Umbilical cord (tissue), 2 donors: ENCODE measurements around the gene YWHAQ. TPM values are rescaled to one million over a fixed set of nuclear protein-coding genes. Genes with fewer than 3 reads are reported as not detected.
A peak's percentile ranks its signal among the peaks of the same experiment; 100 is the strongest.

ENCODE experiments used
- DNase-seq: peaks from one replicate; pipeline ENCODE4 v3.0.0-alpha.2; 2015; ENCODE audit warnings: low spot score
- total RNA-seq: library from RNA; depleted of rRNA; stranded (reverse); fragments of >200 nt; gene quantifications from one replicate; pipeline ENCODE4 v1.2.3, GENCODE V29; 2014; ENCODE audit warnings: low replicate concordance; ENCODE audit not compliant: insufficient read depth

YWHAQ gene
- total RNA-seq, 1 donor from 2014 or later: 129 TPM

DNA sequence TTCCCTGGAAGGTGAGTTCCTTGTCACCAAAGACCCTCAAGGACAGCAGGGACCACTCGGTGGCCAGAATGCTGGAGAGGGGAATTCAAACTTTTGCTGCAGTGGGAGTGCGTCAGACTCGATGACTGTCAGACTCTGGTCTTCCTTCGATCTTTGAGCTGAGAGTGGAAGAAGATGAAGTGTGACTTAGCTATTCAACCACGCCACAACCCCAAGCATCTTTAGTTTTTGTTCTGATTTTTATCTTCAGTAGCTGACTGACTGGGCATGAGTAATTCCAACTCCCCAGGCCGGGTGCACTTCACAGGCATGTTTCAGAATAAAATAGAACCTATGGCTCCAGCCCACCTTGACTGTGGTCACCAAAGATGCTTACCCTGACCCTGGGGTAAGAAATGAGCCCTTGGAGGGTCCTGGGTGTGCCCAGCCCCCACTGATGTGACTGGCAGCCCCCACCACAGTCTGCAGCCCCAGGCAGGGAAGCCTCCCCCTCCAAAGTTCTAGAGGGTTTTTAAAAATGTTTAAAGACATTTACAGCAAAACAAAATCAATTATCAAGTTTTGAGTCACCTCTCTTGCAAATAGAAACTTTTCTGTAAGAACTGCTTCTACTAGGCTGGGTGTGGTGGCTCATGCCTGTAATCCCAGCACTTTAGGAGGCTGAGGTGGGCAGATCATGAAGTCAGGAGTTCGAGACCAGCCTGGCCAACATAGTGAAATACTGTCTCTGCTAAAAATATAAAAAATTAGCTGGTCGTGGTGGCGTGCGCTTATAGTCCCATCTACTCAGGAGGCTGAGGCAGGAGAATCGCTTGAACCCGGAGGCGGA lies 24.9 kb upstream of the YWHAQ start:
- no peak for DNase-seq

DNA sequence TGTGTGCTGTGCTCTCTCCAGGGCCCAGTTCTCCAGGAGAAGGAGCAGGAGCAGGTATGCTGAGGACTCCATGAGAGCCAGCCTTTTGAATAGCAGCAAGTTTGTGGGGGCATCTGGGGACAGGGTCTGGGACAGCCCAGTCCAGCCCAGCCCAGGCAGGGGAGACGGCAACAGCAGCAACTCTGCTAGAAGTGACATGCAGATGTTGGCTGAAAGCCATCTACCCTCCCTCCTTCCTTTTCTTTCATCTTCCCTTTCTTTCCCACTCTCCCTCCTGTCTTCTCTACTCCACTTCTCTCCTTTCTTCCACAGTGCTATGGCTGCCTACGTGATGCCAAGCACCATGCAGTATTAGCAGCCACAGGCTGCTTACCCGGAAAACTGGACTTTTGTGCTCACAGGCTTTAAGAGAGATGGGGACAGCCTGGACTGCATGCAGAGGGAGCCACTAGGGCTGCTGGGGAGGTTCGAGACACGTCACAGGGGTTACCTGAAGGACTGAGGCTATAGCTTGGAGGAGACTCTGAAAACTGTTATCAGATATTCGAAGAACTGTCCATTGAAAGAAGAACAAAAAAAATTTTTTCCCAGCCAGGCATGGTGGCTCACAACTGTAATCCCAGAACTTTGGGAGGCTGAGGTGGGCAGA lies 23.8 kb upstream of the YWHAQ start:
- DNase-seq: no peak

DNA sequence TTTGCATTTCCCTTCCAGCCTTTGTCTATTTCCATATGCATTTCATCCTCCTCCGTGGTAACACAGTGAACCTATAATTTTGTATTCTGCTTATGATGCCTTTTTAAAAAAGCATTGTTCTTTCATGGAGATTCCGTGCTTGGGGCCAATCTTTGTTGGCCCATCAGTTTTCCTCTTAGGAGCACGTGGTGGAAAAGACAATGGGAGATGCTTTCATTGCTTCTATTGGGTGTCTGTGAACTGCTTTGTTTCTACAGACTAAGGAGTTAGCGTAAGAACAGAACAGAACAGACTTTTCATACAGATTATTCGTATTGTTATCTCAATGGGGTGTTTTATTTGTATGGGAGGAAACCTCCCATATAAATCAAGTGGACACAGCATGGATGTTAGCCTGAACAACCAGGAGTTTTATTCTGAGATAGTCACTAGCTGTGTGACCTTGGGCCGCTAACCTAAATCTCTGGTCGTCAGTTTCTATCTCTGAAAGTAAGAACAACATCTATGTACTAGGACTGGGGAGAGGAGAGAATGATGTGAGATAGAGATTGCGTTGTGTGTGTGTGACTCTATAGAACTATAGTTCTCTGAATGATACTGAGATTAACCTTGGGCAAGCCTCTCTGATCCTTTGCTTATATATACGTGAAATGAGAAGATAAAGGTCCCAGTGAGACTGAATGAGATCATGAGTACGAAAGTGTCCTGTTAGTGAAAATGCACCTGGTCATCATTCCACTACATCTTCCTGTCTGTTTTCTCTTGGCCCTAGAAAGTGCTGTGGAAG lies 22.9 kb upstream of the YWHAQ start:
- DNase-seq: no peak

DNA sequence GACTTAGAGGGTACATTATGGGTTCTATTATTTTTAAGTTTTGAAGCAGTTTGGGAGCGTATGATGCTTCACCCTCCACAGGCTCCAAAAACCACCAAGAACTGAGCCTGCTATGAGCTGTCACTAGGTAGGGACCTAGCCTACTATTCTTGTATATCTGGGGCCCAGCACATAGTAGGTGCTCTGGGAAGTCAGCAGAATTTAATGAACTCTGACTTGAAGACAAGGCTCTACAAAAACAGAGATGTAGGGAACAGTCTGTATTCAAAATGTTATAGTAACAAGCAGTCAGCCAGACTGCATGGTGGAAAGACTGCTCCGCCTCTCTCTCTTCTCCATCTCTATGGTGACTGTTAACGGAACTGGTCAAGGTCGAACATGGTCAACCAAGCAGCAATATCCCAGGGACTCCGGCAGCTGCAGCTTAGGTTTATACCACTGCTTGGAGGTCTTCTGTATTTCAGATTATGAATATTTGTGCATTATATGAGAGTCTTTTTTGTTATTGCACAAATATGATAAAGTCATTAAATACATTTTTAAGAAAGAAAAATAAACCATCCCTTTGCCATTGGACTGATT lies 22.2 kb upstream of the YWHAQ start:
- no peak for DNase-seq

DNA sequence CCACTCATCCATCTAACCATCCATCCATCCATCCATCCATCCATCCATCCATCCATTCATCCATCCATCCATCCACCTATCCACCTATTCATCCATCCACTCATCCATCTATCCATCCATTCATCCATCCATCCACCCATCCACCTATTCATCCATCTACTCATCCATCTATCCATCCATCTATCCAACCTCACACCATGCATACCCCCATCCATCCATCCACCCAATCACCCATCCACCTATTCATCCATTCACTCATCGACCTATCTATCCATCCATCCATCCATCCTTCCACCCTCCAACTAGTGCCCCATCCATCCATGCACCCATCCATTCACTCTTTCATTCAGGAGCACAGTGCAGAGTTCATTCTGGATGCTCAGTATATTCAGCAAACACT lies 21.5 kb upstream of the YWHAQ start:
- DNase-seq: no peak

DNA sequence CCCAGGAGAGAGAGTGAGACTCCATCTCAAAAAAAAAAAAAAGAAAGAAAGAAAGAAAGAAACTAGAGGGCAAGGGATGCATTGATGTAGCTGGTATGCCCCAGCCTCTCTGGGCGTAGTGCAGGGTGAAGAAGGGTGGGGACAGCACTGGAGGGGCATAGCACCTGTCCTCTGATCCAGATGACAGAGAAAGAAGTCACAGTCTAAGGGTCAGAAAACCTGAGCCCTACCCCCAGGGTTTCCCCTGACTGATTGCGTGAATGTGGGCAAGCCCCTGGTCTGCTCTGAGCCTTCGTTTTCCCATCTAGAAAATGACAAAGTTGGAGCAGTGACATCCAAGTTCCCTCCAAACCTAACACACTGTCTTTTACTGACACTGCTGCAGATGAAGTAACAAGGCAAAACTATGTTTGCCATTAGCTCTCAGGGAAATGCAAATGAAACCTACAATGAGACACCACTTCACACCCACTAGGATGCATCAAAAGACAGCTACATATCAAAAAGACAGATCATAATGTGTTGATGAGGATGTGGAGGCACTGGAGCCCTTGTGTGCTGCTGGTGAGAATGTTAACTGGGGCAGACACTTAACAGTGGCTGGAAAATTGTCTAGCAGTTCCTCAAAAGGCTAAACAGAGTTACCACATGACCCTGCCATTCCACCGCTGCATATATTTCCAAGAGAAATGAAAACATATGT lies 19.5 kb upstream of the YWHAQ start:
- DNase-seq: no peak

DNA sequence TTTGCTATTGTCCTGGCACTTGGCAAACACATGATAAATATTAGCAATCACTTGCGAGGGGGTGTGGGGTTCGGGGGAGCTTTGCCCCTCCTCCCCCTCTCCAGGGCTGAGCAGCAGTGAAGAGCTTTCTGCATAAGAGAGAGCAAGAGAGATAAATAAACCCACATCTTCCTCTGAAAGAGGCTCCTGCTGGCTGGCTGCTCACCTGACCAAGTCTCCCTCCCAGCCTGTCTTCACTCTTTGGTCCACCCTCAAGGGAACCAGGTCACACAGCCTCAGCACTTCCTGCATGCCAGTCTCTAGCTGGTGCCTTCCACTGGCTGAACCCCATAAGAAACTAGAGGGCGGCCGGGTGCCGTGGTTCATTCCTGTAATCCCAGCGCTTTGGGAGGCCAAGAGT lies 18.5 kb upstream of the YWHAQ start:
- no peak for DNase-seq

DNA sequence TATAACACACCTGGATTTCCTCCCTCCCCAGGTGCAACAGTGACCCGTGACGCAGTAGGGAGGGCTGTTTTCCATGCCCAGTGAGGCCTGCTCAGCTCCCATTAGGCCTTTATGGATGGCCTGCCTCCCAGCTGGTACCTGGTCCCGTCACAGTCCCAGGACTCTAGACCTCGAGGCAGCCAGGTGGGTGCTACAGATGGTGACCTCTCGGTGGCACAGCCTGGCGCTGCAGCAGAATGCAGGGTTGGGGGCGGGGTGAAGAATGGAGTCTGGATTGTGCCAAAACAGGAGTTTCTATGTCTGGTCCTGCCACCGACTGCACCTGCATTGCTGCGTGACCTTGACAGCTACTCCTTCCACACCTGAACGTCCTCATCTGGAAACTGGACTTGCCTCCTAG lies 18.0 kb upstream of the YWHAQ start:
- no peak for DNase-seq

DNA sequence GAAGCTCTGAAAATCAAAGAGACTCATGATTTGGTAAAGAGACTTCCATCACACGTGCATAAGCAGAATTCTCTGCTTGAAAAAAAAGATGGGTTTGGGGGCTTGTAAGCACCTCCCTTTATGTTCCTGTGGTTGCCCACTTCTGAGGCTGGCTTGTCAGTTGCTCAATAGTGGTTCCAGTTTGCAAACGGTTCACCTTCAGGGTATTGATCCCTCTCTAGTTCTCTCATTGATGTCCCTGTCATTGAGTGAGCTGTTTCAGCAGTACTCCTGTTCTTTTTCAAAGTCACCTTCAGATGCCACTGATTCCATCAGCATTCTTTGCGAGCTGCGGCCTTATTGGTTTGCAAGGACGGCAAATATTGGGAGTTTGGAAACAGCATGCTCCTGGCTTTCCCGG lies 17.1 kb upstream of the YWHAQ start:
- no peak for DNase-seq

DNA sequence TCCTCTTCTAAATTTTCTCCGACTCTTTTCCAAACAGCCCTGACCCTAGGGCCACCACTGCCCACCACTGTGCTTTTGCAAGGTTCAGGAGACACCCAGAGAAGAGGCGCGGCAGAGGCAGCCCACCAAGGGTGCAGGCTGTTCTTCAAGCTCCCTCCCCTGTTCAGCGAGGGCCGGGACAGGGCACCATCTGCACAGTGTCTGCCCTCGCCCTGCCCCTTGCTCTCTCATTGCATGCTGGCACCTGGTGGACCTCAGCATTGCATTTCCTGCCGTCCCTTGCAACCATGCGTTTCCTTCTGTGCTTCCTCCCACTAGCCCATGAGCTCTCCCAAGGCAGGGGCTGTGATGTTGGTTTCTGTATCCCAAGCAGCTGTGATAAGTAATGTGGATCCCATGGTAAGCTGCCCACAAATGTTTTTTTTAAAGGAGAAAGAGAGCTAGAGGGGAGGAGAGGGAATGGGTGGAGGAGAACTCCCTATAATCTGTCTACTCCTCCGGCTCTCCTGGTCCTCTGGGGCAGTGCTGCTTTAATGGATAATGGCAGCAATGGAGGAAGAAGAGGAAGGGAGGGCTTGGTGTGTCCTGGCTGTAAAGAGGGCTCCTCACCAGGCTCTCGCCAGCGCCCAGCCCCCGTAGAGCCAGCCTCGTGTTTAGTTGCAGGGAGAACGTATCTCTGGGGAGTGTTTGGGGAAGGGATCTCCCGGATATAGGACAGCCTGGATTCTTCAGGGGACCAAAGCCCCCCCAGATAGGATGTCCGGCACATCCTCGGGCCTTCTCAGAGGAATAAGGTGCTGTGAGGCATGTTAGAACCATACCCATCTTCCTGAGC lies 15.6 kb upstream of the YWHAQ start:
- no peak for DNase-seq

DNA sequence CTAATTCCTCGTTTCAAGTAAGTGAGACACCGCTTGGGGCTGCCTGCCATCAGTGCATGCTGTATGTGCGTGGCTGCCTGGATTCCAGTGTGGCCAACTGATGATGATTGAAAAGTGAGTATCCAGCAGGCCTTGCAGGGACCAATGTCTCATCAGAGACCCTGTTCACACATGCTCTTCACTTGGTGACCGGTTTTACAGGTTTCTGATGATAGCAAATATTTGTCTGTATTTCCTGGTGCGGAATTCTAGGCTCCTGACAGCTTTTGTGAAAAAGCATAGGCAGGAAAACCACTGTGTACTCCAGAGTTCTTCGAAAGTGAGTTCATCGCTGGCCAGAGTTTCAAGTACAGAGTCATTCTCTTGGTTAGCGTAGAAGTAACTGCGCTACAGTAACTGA lies 13.8 kb upstream of the YWHAQ start:
- peak; percentile 74 for DNase-seq

DNA sequence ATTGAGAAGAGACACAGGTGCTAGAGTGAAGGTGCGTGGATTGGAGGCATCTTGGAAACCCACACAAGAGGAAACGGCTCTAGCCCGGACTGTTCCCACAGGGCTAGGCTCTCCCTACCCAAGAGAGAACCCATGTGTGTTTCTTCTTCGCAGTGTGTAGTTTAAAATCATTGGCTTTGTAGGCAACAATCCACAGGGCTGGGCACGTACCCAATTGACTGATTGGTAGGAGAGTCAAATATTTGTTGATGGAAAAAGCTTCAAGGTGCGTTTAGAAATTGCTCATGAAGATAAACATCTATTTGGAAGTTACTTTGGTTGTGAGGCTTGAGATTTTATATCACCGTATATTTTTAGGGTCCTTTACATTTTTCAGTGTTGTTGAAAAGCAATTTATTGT lies 13.2 kb upstream of the YWHAQ start:
- no peak for DNase-seq

DNA sequence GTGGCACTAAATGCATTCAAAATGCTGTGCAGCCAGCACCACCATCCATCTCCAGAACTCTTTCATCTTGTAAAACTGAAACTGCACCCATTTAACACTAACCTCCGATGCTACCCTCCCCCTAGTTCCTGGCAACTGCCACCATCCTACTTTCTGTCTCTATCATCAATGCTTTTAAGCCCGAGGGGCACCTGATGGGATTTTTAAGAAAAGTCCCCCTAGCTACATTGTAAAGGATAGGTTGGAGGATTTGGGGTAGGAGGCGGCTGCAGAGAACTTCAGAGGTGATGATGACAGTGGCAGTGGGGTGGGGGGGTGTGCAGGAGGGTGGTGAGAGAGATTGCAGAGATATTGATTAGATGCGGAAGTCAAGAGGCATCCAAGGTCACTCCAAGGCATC lies 10.8 kb upstream of the YWHAQ start:
- no peak for DNase-seq

DNA sequence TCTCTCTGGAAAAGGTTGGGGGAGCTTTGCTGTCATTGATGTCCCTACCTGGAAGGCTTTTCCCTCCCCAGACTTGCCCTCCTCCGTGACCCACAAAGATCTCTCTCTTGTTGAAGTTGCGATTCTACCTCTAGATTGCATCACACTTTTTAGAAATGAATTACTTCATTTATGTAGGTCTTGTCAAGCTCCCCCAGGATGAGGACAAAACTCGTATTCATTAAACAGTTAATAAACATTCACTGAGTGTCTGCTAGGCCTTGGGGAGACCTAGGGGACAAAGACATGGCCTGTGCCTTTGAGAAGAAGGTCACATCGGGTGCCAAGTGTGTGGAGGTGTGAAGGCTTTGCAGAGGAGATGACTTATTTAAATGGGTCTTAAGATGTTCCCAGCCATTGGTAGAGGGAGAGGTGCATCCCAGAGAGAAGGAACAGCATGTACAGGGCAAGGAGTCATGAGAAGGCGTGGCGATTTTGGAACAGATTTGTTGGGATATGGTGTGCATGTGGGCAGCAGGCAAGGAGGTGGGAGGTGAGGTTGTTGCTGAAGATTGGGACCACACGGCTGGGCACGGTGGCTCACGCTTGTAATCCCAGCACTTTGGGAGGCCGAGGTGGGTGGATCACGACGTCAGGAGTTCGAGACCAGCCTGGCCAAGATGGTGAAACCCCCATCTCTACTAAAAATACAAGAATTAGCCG lies 9.8 kb upstream of the YWHAQ start:
- no peak for DNase-seq

DNA sequence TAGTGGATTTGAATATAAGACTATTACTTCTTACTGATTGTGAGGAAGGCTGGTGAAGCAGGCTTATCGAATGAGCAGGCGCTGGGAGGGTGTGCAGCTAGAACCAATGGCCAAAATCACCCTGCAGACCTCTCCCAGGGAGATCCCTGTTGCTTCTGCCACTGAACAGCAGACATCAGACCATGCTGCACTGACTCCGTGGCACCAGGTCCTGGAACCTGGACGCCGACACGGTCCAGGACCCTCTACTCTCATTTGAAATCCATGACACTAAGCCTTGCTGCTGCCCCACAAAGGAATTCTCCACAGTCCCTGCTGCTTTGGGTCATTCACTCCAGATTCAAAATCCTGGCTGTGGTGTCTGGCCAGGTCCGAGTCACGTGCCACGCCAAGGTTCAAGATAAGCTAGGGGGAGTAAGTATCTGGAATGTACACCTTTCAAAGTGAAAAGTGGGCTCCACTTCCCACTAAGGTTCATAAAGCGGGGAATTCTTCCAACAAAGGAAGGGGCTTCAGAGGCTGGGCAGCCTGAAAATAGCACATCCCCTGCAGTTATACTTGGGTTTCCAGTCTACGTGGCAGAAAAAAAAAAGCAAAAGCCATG lies 9.0 kb upstream of the YWHAQ start:
- DNase-seq: no peak

DNA sequence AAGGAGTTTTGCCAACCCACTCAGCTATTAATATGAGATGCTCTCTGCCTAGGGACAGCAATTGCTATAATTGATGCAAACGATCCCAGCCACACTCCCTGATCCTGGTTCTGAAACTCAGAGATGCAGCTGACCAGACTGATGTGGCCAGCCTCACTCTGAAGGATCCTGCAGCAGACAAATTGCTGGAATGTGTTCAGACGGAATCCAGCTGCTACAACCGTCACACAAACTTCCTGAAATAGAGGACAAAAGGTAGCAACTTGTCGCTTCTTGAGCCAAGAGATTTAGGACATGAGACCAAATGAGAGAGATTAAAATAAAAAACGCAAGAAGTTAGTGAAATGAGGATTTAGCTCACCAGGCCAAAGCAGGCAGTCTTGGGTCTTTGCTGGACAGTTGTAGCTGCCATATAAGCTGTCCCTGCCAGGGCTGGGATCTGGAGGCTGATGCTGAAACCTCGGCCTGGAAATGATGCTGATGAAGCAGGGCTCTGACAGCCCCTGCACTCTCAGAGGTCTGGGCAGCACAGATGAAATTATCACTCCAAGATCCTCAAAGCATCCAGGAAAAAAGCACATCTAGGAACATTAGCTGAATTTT lies 8.3 kb upstream of the YWHAQ start:
- DNase-seq: peak; percentile 58

DNA sequence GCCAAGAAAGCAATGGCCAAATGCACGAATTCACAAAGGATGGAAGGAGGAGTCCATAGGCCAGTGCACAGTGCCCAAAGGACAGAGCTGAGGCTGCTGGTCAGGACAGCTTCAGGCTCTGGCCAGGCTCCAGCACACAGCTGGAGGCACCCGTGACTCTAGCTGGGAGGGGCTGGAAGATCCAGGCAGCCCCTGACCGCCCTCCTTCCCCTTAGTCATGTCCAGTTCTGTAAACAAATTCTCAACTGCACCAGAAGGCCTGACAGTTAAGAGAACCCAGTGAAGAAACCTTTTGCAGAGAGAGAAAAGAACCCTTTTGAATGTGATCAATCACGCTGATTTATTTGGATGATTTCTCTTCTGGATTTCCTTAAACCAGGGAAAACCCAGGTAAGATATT lies 7.7 kb upstream of the YWHAQ start:
- DNase-seq: peak; percentile 87

DNA sequence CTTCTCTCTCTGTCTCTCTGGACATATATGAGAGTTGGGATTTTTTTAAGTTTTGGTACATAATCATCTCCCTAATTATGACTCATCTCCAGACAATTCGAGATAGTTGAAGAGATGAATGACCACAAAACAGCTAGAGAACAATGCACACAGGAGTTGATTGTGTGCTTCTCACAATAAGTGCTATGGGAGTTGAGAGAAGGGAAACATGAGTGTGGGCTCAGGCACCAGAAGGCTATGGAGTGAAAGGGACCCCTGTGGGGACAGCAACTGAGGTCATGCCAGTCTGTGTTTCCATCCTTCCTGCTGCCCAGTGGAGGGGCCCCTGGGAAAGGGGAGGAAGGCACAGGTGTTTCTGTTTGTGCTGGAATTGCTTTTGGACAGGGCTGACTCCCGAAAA lies 6.5 kb upstream of the YWHAQ start:
- no peak for DNase-seq

DNA sequence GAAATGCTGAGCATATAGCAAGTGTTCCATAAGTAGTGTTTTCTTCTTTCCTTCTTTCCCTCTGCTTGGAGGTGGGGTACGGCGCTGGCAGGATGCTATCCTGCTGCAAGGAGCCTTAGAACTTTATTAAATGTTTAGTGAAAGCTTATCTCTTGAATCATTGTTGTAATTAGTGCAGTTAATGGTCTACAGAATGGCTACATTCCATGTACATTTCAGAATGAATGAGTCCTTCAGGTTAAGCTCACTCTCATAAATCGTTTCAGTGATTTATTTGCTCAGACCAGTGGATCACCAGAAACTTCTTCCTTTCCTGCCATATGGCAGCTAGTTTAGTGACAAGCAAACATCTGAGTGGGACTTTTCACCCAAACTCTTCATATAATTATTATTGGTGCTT lies 3.3 kb upstream of the YWHAQ start:
- DNase-seq: no peak
